Measurements from ENCODE around the gene PDSS2.
"Not testable (repeated sequence)": the region's sequence is repeated elsewhere in the genome, so short reads cannot be mapped to it uniquely, and the experiment has no call there.

Gene PDSS2

GRCh38 chr6:107413966-107414645 lies 45.3 kb downstream of the PDSS2 start:
- DNase-seq = no peak

GRCh38 chr6:107411161-107411560 lies 48.2 kb downstream of the PDSS2 start:
- no peak for DNase-seq

- no peak for DNase-seq
Observed at GRCh38 chr6:107409942-107410341, 49.4 kb downstream of the PDSS2 start.

- no peak for DNase-seq
Observed at GRCh38 chr6:107408714-107409113, 50.6 kb downstream of the PDSS2 start.

GRCh38 chr6:107405002-107405401 lies 54.4 kb downstream of the PDSS2 start:
- no peak for DNase-seq

- no peak for DNase-seq
Observed at GRCh38 chr6:107402533-107402932, 56.8 kb downstream of the PDSS2 start.

- no peak for DNase-seq
Observed at GRCh38 chr6:107401573-107401972, 57.8 kb downstream of the PDSS2 start.

- no peak for DNase-seq
Observed at GRCh38 chr6:107400616-107401147, 58.7 kb downstream of the PDSS2 start.

- no peak for DNase-seq
Observed at GRCh38 chr6:107399935-107400334, 59.4 kb downstream of the PDSS2 start.

GRCh38 chr6:107398001-107398400 lies 61.4 kb downstream of the PDSS2 start:
- DNase-seq = no peak

- DNase-seq = no peak
Observed at GRCh38 chr6:107396211-107396610, 63.2 kb downstream of the PDSS2 start.

GRCh38 chr6:107392069-107392468 lies 67.3 kb downstream of the PDSS2 start:
- DNase-seq = no peak

- DNase-seq = no peak
Observed at GRCh38 chr6:107390685-107391435, 68.5 kb downstream of the PDSS2 start.

GRCh38 chr6:107390056-107390455 lies 69.3 kb downstream of the PDSS2 start:
- no peak for DNase-seq

- DNase-seq = no peak
Observed at GRCh38 chr6:107386904-107387303, 72.5 kb downstream of the PDSS2 start.

- no peak for DNase-seq
Observed at GRCh38 chr6:107386340-107386739, 73.0 kb downstream of the PDSS2 start.

- DNase-seq = no peak
Observed at GRCh38 chr6:107383705-107384104, 75.7 kb downstream of the PDSS2 start.

- no peak for DNase-seq
Observed at GRCh38 chr6:107374264-107374663, 85.1 kb downstream of the PDSS2 start.

GRCh38 chr6:107369493-107369892 lies 89.9 kb downstream of the PDSS2 start:
- no peak for DNase-seq

- DNase-seq = no peak
Observed at GRCh38 chr6:107368471-107368870, 90.9 kb downstream of the PDSS2 start.

- DNase-seq = not testable (repeated sequence)
Observed at GRCh38 chr6:107364173-107364572, 95.2 kb downstream of the PDSS2 start.

- DNase-seq = no peak
Observed at GRCh38 chr6:107361753-107362604, 97.4 kb downstream of the PDSS2 start.

- DNase-seq = no peak
Observed at GRCh38 chr6:107360476-107360875, 98.9 kb downstream of the PDSS2 start.
